Choroid plexus epithelial cell (primary cell): ENCODE data around the gene KCNJ18.
"Not testable (repeated sequence)": the region's sequence is repeated elsewhere in the genome, so short reads cannot be mapped to it uniquely, and the experiment has no call there.

ENCODE experiments used
- DNase-seq: peaks from one replicate; pipeline ENCODE4 v3.0.0-alpha.2; 2010; ENCODE audit warnings: low read depth
- H3K4me3 ChIP-seq: 2 replicates; pipeline ENCODE4 v1.5.1; 2011; ENCODE audit warnings: low read depth, mild to moderate bottlenecking, control low read depth, low read length, moderate library complexity
- TF ChIP-seq, protein P1 (sequence below): conservative IDR thresholded peaks from 2 replicates; pipeline ENCODE4 v1.5.1; 2011; ENCODE audit warnings: low read depth, mild to moderate bottlenecking, control low read depth, inconsistent platforms, low read length, moderate library complexity

Gene KCNJ18

DNA sequence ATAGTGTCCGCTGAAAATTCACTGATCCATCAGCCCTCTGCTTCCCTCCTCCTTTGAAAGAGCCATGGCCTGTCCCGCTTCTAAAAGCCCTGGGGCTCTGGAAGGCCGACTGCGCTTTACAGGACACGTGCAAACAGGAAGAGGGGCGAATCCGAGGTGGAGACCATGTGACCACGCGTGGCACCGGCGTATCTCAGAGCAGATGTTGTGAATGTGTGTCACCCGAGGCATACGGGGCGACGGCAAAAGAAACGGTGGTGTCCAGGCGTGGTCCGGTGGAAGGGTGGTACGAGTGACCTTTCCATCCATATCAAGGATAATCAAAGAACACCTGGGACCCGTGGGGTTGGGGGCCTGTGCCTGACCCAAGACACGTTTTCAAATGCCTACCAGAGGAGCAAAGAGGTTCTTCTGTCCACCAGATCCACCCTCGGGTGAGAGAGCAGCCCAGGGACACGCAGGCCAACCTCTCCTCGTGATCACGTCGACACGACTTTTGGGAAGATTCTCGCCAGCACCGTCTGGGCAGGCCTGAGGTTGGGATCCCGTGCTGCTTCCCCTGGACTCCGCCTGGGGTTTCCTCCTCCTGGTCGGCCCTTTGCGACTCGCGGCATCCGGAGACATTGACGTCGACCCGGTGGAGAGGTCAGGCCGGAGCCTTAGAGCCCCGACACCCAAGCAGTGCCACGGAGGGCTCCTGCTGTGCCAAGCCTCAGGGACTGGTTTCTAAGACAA is 7.1 kb upstream of the KCNJ18 start:
- not testable (repeated sequence) for H3K4me3 ChIP-seq, DNase-seq

DNA sequence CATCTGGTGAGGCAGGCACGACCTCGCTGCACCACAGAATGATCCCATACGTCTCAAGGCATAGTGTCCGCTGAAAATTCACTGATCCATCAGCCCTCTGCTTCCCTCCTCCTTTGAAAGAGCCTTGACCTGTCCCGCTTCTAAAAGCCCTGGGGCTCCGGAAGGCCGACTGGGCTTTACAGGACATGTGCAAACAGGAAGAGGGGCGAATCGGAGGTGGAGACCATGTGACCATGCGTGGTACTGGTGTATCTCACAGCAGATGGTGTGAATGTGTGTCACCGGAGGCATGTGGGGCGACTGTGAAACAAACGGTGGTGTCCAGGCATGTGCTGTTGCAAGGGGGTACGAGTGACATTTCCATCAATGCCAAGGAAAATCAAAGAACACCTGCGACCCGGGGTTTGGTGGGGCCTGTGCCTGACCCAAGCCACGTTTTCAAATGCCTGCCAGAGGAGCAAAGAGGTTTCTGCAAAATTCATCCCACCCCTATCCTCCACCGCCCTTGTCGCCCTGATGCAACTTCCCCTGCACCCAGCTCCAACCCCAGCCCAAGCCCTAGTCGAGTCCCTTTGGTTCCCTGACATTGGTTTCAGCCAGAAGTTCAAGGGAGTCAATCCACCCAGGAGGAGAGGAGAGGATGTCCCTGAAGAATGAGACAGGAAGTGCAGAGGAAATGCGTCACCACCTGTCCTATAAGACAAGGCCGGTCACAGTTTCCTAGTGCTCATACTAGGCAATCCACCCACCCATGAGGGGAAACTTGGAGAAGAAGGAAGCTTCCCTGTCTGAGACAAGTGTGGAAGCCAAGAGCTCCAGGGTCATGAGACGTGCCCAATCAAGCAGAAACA is 5.9 kb upstream of the KCNJ18 start:
- no peak overlapping the region for H3K4me3 ChIP-seq
- DNase-seq = no peak
- TF ChIP-seq, protein P1, sequence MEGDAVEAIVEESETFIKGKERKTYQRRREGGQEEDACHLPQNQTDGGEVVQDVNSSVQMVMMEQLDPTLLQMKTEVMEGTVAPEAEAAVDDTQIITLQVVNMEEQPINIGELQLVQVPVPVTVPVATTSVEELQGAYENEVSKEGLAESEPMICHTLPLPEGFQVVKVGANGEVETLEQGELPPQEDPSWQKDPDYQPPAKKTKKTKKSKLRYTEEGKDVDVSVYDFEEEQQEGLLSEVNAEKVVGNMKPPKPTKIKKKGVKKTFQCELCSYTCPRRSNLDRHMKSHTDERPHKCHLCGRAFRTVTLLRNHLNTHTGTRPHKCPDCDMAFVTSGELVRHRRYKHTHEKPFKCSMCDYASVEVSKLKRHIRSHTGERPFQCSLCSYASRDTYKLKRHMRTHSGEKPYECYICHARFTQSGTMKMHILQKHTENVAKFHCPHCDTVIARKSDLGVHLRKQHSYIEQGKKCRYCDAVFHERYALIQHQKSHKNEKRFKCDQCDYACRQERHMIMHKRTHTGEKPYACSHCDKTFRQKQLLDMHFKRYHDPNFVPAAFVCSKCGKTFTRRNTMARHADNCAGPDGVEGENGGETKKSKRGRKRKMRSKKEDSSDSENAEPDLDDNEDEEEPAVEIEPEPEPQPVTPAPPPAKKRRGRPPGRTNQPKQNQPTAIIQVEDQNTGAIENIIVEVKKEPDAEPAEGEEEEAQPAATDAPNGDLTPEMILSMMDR = no peak

DNA sequence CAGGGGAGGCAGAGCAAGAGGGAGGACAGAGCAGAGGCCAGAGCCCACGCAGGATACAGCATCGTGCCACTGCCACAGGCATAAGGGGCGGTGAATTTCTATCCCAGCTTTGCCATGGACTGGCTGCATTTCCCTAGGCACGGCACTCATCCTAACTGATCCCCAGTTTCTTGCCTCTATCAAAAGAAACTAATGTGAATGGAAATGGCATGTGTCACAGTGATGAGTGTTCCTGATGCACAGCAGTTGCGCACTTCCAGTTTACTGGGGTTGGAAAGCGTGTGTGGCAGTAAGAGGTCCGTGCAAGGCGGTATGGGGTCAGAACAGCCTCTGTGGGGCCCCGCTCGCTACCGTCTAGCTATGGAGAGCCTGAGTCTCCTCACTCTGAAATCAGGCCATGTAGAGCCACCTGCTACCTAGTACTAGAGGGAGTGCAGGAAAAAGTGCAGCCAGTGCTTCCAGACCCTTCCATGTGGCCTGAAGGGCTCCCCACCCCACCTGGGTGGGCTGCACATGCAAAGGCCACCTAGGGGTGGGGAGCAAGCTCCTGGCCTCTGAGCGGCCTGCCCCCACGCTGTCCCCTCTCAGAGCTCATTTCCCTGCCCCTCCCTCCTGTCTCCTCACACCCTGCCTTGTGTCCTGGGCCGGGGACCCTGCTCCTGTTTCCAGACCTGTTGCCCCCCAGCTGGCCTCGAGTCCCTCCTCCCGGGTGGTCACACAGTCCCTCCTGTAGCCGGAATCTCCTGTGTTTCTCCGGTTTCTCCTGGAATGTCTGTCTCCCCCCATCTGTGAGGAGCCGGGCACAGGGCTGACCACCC is 5.0 kb upstream of the KCNJ18 start:
- no peak overlapping the region for H3K4me3 ChIP-seq
- TF ChIP-seq, protein P1 = no peak
- DNase-seq = no peak

DNA sequence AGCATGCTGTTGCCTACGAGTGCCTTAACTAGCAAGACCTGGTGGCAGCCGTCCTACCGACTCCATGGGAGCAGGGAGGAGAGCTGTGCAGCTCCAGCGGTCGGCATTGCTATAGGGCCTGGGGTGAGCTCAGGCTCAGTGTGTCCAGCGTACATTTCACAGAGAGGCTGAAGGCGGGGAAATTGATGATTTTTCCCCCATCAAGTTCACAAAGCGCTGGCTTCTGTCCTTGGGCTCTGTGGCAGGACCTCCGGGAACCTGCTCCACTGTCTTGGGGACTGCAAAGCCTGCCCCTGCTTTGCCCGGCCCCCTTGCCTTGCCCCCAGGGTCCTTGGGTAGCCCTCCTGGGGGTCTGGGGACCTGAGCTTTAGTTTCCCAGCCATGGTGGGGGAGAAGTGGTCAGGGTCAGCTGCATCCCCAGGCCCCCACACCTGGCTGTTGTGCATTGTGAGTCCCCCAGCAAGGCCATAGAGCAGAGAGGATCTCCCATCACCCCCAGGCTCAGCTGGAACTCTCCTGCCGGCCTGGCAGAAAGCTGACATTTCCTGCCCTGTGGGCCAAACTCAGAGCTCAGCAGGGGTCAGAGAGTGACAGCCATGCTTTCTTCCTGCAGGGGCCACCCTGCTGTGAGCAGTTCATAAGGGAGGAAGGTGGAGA is 3.9 kb upstream of the KCNJ18 start:
- H3K4me3 ChIP-seq = no peak overlapping the region
- TF ChIP-seq, protein P1 = no peak
- no peak for DNase-seq

DNA sequence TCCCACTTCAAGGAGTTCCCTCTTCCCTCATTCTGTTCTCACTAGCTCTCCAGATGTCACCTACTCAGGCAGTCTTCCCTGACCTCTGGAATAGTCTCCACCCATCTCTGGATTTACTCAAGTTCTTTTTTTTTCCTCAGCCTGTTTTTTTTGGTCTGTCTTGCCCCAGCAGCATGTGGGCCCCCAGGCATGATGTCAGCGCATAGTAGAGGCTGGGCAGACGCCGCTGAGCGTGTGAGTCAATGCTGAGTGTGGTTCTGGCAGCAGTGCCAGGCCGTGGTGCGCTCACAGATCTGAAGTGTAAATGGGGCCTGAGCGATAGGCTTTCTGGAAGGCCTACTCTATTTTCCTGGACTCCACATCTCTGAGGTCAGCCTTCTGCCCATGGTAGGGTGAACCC is 2.7 kb upstream of the KCNJ18 start:
- DNase-seq = peak; percentile 77
- TF ChIP-seq, protein P1 = no peak
- no peak overlapping the region for H3K4me3 ChIP-seq

DNA sequence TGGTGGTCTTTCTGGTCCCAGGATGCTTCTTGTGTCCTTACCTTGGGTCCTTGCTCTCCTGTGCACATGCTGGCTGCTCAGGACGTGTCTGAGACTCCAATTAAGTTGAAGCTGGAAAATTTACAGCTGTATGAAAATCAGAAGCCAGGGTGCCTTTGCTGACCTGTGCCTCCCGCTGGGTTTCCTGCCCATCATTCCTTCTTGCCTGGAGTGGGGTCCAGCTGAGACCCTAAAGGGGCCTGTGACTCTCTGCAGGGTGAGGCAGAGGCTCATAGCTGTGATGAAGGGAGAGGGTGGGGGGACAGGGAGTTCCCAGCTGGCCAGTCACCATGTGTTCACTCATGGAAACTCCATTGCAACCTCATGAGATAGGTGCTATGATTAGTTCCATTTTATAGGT is 1.5 kb upstream of the KCNJ18 start:
- not testable (repeated sequence) for H3K4me3 ChIP-seq, DNase-seq

DNA sequence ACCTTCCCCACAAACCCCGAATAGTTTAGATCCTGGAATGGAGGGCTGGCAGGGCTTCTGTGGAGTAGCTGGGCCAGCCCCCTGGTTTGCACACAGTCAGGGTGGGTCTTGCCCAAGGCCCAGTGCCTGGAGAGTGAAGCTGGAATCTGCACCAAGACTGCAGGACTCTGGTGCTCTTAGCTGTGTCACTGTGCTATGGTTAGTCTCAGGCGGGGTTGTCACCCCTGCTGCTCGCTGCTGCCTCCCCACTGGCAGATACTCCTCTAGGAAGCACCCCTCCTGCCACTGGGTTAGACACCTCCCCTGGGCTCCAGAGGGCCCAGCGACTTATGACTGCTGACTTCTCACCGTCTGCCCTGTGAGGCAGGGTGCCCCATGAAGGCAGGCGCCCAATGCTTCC is 842 bp upstream of the KCNJ18 start:
- not testable (repeated sequence) for DNase-seq, H3K4me3 ChIP-seq

DNA sequence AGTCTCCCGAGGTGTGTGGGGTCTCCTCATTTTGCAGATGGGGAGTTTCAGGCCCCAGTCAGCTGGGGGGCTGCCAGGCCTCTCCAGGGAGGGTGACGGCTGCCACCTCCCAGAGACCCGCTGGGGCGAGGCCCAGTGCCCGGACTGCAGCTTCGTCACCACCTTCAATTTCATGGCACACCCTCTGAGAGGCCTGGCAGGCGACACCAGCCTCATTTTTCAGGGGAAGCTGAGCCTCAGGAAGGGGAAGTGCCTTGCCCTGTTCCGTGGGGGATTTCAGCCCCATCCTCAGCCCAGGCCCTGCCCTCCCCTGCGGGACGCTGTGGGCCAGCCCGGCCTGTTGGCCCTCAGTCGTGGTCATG is 362 bp downstream of the KCNJ18 start:
- not testable (repeated sequence) for DNase-seq, H3K4me3 ChIP-seq

DNA sequence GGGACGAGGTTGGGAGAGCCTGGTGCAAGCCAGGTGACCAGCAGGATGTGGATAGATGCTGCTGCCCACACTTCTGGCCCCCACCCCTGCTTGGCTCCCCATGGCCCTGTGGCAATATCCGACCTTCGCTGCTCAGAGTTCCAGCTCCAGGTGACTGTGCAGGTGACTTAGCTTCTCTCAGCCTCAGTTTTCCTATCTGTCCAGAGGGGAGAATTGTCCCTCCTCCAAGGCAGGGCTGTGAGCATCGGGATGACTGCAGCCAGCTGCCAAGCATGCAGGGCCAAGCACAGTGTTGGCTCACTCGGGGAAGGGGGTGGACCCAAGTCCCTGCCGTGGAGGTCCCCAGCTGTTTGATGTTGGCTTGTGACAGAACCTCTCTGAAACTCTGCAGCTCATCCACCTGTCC is 1.1 kb downstream of the KCNJ18 start:
- not testable (repeated sequence) for DNase-seq, H3K4me3 ChIP-seq

DNA sequence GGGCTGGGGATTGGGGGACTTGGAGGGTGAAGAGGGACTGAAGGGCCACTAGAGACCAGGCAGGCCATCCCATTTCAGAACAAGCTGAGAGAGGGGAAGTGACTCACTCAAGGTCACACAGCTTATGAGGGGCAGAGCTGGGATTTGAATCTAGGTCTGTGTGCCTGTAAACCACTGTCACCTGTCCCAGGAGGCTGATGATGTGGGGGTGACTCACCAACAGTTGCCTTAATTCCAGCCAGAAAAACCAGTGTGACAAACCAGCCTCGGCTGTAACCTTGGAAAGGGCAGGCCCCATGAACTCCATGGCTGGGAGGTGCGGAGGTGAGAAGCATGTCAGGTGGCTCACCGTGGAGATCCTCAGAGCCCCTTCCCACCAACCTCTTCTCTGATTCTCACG is 1.6 kb downstream of the KCNJ18 start:
- H3K4me3 ChIP-seq, DNase-seq: not testable (repeated sequence)

DNA sequence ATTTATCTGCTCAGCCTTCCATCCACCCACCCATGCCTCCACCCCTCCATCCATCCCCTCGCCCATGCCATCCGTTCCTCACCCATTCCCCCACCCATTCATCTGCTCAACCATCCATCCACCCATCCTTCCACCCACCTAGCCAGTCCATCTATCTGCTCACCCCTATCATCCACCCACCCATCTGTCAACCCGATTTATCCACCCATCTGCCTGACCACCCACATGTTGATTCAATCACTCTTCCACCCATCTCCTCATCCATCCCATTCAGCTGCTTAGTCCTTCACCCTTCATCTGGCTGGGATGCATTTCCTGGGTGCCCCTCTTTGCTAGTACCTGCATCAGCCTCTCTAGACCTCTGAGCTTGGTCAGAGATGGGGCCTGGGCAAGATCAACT is 3.9 kb downstream of the KCNJ18 start:
- H3K4me3 ChIP-seq, DNase-seq: not testable (repeated sequence)

DNA sequence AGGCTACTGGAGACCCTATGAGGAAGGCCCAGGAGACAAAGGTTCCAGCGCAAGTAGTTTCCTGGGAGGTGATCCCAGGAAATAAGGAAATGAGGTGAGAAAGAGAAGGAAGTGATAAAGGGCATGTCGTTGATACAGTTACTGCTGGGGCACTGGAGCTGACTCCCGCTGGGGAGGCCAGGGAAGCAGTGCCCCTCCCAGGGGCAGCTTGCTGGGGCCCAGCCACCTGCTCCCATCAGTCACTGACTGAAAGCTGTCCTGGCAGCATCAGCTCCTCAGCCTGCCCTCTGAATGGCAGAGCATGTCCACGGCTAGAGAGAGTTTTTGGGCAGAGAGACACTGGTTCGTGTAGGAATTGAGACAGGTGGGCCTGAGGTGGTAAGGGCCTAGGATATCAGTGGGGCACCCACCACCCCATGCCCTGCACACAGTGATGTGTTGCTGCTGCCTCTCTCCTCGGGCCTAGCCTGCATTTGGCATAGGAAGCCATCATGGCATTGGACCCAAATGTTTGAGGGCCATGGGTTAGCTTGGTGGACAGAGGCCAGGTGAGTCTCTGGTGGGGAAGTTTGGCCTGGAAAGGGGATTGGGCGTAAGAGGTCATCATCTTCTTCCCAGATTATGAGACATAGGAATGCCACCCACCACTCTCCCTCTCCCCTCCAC is 4.7 kb downstream of the KCNJ18 start:
- not testable (repeated sequence) for H3K4me3 ChIP-seq, DNase-seq

DNA sequence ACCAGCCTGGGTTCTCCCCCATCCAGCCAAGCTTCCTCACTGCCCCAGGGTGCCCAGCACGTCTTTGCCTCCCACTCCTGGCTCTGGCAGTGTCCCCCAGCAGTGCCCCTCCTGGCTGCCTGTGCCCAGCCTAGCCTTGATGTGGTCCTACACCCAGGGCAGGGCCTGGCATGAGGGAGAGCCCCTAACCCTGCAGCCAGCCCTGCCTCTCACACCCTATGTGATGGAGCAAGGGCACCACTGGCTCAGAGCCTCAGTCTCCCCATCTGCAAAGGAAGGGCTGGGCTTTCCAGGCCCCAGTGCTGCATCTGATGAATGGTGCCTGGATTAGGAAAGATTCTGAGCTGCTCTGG is 5.2 kb downstream of the KCNJ18 start:
- H3K4me3 ChIP-seq, DNase-seq: not testable (repeated sequence)
